ENCODE measurements around the gene PWWP2A. TPM values are rescaled to one million over a fixed set of nuclear protein-coding genes. Genes with fewer than 3 reads are reported as not detected.

The PWWP2A gene
- total RNA-seq, 2 donors from 2014 or later = 27.0 to 75.5 TPM

DNA sequence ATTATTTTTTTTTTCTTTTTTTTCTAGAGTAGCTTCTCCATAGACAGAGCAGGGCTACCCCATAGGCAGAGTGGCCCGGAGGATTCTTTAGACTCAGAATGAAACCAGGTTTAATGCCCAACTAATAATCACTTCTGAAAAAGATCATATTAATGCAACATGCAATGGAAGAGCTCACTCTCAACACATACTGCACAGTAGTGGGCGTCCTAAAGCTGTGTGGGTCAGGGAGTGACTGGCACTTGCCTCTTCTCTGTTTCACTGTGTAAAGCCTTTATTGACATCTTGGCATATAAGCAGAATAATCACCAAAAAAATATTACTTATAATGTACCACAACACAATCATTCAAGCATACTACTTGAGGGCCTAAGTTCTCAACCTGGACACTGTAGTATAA is 11.1 kb downstream of the PWWP2A start:
- ATAC-seq = no peak
- H3K27me3 ChIP-seq = no peaks in the 10 kb centered on the region
- intact Hi-C loops (cut with DNase I) = no loop called here
- no peak overlapping the region for H3K27ac ChIP-seq
- 91 to 95% methylated on average over 2 of the region's 2 CpGs for WGBS, 2 donors
- TF ChIP-seq, protein P1, sequence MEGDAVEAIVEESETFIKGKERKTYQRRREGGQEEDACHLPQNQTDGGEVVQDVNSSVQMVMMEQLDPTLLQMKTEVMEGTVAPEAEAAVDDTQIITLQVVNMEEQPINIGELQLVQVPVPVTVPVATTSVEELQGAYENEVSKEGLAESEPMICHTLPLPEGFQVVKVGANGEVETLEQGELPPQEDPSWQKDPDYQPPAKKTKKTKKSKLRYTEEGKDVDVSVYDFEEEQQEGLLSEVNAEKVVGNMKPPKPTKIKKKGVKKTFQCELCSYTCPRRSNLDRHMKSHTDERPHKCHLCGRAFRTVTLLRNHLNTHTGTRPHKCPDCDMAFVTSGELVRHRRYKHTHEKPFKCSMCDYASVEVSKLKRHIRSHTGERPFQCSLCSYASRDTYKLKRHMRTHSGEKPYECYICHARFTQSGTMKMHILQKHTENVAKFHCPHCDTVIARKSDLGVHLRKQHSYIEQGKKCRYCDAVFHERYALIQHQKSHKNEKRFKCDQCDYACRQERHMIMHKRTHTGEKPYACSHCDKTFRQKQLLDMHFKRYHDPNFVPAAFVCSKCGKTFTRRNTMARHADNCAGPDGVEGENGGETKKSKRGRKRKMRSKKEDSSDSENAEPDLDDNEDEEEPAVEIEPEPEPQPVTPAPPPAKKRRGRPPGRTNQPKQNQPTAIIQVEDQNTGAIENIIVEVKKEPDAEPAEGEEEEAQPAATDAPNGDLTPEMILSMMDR (IDR thresholded peaks at IDR 0.05) = no peak
- no peak for TF ChIP-seq POLR2A (IDR thresholded peaks at IDR 0.05)
- H3K4me3 ChIP-seq = no peak overlapping the region
- no peaks in the 10 kb centered on the region for H3K36me3 ChIP-seq (replicated peaks in 1 of 2; ENCODE audit: insufficient read depth in 1 of 2, low read depth in 2 of 2)
- H3K9me3 ChIP-seq = no peaks in the 10 kb centered on the region
- DNase-seq = no peak
- peaks cover 17% of the 10 kb centered on the region for H3K4me1 ChIP-seq

DNA sequence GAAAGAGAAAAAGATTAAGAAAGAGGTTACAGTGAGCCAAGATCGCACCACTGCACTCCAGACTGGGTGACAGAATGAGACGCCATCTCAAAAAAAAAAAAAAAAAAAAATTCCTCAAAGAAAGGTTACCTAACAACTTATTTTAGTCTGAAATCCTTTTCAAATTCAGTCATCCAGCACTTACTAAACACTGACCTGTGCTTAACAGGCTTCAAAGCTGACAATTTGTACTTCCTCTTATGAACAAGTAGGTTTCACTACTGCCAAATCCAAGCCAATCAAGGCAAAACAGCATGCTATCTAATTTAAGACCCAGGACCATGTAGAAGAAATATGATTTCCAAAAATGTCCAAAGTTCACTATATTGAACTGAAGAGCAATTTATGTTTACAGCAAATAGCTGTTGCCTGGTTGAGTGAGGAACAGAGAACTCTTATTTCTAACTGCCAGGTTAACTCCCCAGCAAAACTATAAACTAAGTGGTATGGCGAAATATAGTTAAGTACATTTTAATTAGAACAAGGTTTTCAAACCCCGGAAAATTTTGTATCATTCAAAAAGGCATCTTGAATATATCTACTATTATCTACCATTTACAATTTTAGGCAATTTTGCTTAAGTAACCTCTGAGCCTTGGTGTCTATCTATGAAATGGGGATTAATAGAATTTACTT is 13.4 kb downstream of the PWWP2A start:
- Histone ChIP-seq H3K27me3 (no peaks in the 10 kb centered on the region), H3K9me3 (no peaks in the 10 kb centered on the region), H3K4me3 (no peak overlapping the region), H3K4me1 (peaks cover 18% of the 10 kb centered on the region), H3K27ac (peak overlapping the region in 1 of 4 donors; percentile 29), H3K36me3 (replicated peaks in 1 of 2; ENCODE audit: insufficient read depth in 1 of 2, low read depth in 2 of 2) (no peaks in the 10 kb centered on the region)
- no peak for TF ChIP-seq POLR2A (IDR thresholded peaks at IDR 0.05)
- no peak for ATAC-seq
- intact Hi-C loops (cut with DNase I) = no loop called here
- whole genome bisulfite sequencing, 2 donors = 74 to 80% methylated on average over 4 of the region's 4 CpGs
- no peak for DNase-seq

DNA sequence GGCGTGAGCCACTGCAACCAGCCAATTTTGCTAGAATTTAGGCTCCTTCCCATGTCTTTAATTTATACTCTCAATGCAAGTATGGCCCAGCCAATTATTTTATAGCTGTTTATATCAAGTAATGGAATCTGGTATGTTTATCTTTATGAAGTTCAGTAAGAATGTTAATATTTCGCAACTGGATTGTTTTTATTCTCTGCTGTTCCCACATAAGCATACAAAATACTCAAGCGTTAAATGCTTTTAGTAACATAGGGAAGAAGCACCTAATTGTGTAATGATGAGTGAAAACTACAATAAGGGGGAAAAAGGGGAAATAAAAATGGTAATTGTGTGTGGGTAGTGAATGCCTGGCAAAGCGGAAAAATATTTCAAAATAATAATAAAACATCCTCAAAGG is 21.3 kb downstream of the PWWP2A start:
- 71 to 94% methylated on average over 4 of the region's 4 CpGs for WGBS, 2 donors

DNA sequence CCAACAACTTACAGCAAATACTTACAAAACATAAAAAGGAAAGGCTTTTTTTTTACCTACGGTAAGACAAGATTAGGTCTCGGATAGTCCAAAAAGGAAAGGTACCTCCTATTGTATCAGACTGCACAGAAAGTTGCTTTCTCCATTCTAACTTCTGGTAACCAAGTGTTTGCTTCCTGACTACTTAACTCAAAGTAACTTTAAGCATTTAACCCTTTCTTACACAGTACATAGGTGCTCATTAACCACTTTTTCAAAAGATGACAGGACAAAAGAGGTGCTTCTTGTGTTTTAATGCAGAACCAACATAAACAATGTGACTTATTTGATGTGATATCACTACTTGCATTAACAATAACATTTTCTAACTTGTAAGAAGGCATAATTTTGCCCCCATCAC is 23.1 kb downstream of the PWWP2A start:
- intact Hi-C loops (cut with DNase I) = no loop called here
- DNase-seq = no peak
- Histone ChIP-seq H3K27me3 (no peaks in the 10 kb centered on the region), H3K4me1 (no peaks in the 10 kb centered on the region), H3K36me3 (replicated peaks in 1 of 2; ENCODE audit: insufficient read depth in 1 of 2, low read depth in 2 of 2) (peaks cover 6 to 9% of the 10 kb centered on the region in 2 donors), H3K4me3 (no peak overlapping the region), H3K27ac (no peak overlapping the region), H3K9me3 (no peaks in the 10 kb centered on the region)
- TF ChIP-seq POLR2A (IDR thresholded peaks at IDR 0.05) = no peak
- TF ChIP-seq, protein P1 (IDR thresholded peaks at IDR 0.05) = no peak
- 82 to 93% methylated on average over 2 of the region's 2 CpGs for WGBS, 2 donors
- ATAC-seq = no peak

More for the DNA sequence above, 21.3 kb downstream of the PWWP2A start:
- Histone ChIP-seq H3K4me1 (no peaks in the 10 kb centered on the region), H3K27ac (no peak overlapping the region), H3K4me3 (no peak overlapping the region), H3K9me3 (no peaks in the 10 kb centered on the region), H3K36me3 (replicated peaks in 1 of 2; ENCODE audit: insufficient read depth in 1 of 2, low read depth in 2 of 2) (peaks cover 0 to 4% of the 10 kb centered on the region in 2 donors), H3K27me3 (no peaks in the 10 kb centered on the region)
- DNase-seq = no peak
- no peak for ATAC-seq
- intact Hi-C loops (cut with DNase I) = no loop called here
- TF ChIP-seq, protein P1 (IDR thresholded peaks at IDR 0.05) = no peak

DNA sequence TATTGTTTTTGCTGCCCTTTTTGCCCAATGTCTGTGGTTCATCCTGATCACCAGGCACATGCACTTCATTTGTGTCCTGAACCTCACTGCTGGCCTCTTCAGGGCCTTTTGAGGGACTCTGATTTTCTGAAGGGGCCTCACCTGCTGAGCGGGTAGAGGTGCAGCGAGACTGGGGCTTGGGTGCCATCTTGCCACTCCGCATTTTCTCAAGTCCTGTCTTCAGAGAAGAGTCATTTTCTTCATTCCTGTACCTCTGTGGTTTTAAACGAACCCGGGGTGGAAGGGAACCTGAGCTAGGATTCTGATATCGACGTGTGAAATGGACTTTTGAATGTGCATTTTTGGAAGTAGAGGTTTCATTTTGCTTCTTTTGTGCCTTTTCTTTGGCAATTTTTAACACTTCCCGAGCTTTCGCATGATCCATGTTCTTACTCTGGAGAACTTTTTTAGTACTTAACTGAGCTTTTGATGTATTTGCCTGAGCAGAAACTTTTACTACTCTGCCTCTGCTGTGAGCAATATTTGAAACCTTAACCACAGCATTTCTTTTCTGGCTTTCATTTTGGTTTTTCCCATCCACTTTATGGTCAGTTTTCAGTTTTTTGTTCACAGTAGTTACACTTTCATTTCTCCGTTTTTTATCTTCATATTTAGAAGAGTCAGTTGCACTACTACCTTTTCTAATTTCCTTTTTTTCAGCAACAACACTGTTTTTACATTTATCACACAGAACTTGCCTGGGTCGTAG is 26.1 kb downstream of the PWWP2A start:
- Histone ChIP-seq H3K36me3 (replicated peaks in 1 of 2; ENCODE audit: insufficient read depth in 1 of 2, low read depth in 2 of 2) (peaks cover 6 to 9% of the 10 kb centered on the region in 2 donors), H3K9me3 (no peaks in the 10 kb centered on the region), H3K27me3 (no peaks in the 10 kb centered on the region), H3K4me1 (no peaks in the 10 kb centered on the region), H3K4me3 (no peak overlapping the region), H3K27ac (no peak overlapping the region)
- TF ChIP-seq, protein P1 (IDR thresholded peaks at IDR 0.05) = no peak
- TF ChIP-seq POLR2A (IDR thresholded peaks at IDR 0.05) = no peak
- DNase-seq (no peak), ATAC-seq (no peak)
- WGBS, 2 donors = 91 to 94% methylated on average over 11 of the region's 11 CpGs
- intact Hi-C loops (cut with DNase I) = no loop called here
